HepG2 (cell line): ENCODE measurements around the gene HECA.

Experiments
- EP300 ChIP-seq, 3 experiments: sonication (generic) in 1 of 3; formaldehyde crosslinking in 1 of 3; IDR thresholded peaks; 2 replicates each; pipeline versions ENCODE4 v1.5.1 to v1.6.1; 2011 to 2020; ENCODE audit warnings: low read depth in 2 of 3, low read length in 2 of 3, borderline replicate concordance in 1 of 3, improper control_type of control experiment in 1 of 3, mild to moderate bottlenecking in 1 of 3, missing genetic modification reagents in 1 of 3, moderate library complexity in 1 of 3
- MYC ChIP-seq: sonication (generic); formaldehyde crosslinking; IDR thresholded peaks from 2 replicates; pipeline ENCODE4 v1.9.0; 2021; ENCODE audit warnings: missing genetic modification reagents, borderline replicate concordance
- RNF2 ChIP-seq: fragments of 450-650 bp; conservative IDR thresholded peaks from 2 replicates; pipeline ENCODE4 v1.6.1; 2016; ENCODE audit warnings: low read depth
- TAF1 ChIP-seq: sonication (generic); formaldehyde crosslinking; IDR thresholded peaks from 2 replicates; pipeline ENCODE4 v1.4.0; 2020; ENCODE audit warnings: missing genetic modification reagents

DNA sequence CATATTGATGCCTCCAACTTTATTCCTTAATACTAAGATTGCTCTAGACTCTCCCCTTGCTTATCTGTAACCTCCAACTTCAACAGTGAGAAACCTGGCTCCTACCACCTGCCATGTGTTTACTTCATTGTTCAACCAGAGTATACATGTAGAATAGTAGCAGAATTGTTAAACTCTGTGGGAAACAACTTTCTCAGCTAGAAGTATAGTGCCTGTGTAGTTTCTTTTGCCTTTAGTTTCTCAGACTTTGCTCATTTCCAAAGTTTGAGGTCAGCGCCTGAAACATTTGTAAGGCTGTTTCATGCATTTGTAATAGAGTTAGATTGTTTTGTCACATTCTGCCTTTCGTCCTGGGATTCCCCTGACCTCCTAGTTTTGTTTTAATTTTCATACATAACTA lies 34.9 kb upstream of the HECA start:
- TF ChIP-seq TAF1 (CRISPR knock-in tag): no peak
- no peak for TF ChIP-seq RNF2
- TF ChIP-seq EP300 (IDR thresholded peaks at IDR 0.05; ENCODE audit: low read depth in 2 of 2, low read length in 2 of 2): no peak
- TF ChIP-seq EP300 (CRISPR knock-in tag; IDR thresholded peaks at IDR 0.05; ENCODE audit: borderline replicate concordance): no peak
- TF ChIP-seq MYC (CRISPR knock-in tag): no peak
